Neutrophil (primary cell): ENCODE measurements around the gene WDR86.

Experiments
- H3K27ac ChIP-seq: fragments of 200-600 bp; sonication (generic); 2 replicates; pipeline ENCODE4 v1.5.1; 2016; ENCODE audit warnings: mild to moderate bottlenecking, moderate library complexity
- H3K27me3 ChIP-seq: fragments of 200-600 bp; sonication (generic); 2 replicates; pipeline ENCODE4 v1.6.0; 2016; ENCODE audit warnings: mild to moderate bottlenecking
- H3K36me3 ChIP-seq: fragments of 200-600 bp; sonication (generic); 2 replicates; pipeline ENCODE4 v1.5.1; 2017
- H3K4me1 ChIP-seq, 2 experiments: fragments of 200-600 bp in 1 of 2; sonication (generic) in 1 of 2; 1 replicate in 1 of 2; 2 replicates in 1 of 2; pipeline versions ENCODE4 v1.5.1 to v1.6.1; 2013 to 2016; ENCODE audit warnings: low read depth in 1 of 2, low read length in 1 of 2, mild to moderate bottlenecking in 1 of 2, moderate library complexity in 1 of 2; ENCODE audit not compliant: control insufficient read depth in 1 of 2, insufficient read depth in 1 of 2
- H3K4me3 ChIP-seq, 2 experiments: fragments of 200-600 bp in 1 of 2; sonication (generic) in 1 of 2; 1 replicate in 1 of 2; 2 replicates in 1 of 2; pipeline ENCODE4 v1.5.1; 2013 to 2016; ENCODE audit warnings: low read depth in 1 of 2, low read length in 1 of 2, mild to moderate bottlenecking in 1 of 2, moderate library complexity in 1 of 2
- H3K9me3 ChIP-seq: fragments of 200-600 bp; sonication (generic); 2 replicates; pipeline ENCODE4 v1.5.1; 2016
- TF ChIP-seq, protein P1 (sequence below): fragments of 200-600 bp; sonication (generic); IDR thresholded peaks from 2 replicates; pipeline ENCODE4 v1.5.1; 2016; ENCODE audit warnings: antibody characterized with exemption

Gene WDR86

GRCh38 chr7:151392002-151392401 is 17.8 kb downstream of the WDR86 start:
- H3K27ac ChIP-seq: no peak overlapping the region
- no peaks in the 10 kb centered on the region for H3K4me1 ChIP-seq
- H3K9me3 ChIP-seq: no peaks in the 10 kb centered on the region
- TF ChIP-seq, protein P1, sequence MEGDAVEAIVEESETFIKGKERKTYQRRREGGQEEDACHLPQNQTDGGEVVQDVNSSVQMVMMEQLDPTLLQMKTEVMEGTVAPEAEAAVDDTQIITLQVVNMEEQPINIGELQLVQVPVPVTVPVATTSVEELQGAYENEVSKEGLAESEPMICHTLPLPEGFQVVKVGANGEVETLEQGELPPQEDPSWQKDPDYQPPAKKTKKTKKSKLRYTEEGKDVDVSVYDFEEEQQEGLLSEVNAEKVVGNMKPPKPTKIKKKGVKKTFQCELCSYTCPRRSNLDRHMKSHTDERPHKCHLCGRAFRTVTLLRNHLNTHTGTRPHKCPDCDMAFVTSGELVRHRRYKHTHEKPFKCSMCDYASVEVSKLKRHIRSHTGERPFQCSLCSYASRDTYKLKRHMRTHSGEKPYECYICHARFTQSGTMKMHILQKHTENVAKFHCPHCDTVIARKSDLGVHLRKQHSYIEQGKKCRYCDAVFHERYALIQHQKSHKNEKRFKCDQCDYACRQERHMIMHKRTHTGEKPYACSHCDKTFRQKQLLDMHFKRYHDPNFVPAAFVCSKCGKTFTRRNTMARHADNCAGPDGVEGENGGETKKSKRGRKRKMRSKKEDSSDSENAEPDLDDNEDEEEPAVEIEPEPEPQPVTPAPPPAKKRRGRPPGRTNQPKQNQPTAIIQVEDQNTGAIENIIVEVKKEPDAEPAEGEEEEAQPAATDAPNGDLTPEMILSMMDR: no peak
- no peaks in the 10 kb centered on the region for H3K36me3 ChIP-seq
- H3K4me3 ChIP-seq: no peak overlapping the region
- peaks cover 22% of the 10 kb centered on the region for H3K27me3 ChIP-seq

GRCh38 chr7:151391358-151391730 is 18.5 kb downstream of the WDR86 start:
- H3K4me3 ChIP-seq: no peak overlapping the region
- no peaks in the 10 kb centered on the region for H3K4me1 ChIP-seq
- peaks cover 22% of the 10 kb centered on the region for H3K27me3 ChIP-seq
- TF ChIP-seq, protein P1: no peak
- H3K27ac ChIP-seq: no peak overlapping the region
- no peaks in the 10 kb centered on the region for H3K36me3 ChIP-seq
- H3K9me3 ChIP-seq: no peaks in the 10 kb centered on the region

- H3K27me3 ChIP-seq: peaks cover 22% of the 10 kb centered on the region
- H3K27ac ChIP-seq: no peak overlapping the region
- no peaks in the 10 kb centered on the region for H3K36me3 ChIP-seq
- H3K9me3 ChIP-seq: no peaks in the 10 kb centered on the region
- H3K4me1 ChIP-seq: no peaks in the 10 kb centered on the region
- TF ChIP-seq, protein P1: no peak
- no peak overlapping the region for H3K4me3 ChIP-seq
Measured at GRCh38 chr7:151390598-151391357, 19.1 kb downstream of the WDR86 start.

GRCh38 chr7:151389768-151390597 is 19.9 kb downstream of the WDR86 start:
- H3K27ac ChIP-seq: no peak overlapping the region
- H3K9me3 ChIP-seq: no peaks in the 10 kb centered on the region
- no peak overlapping the region for H3K4me3 ChIP-seq
- peaks cover 26% of the 10 kb centered on the region for H3K27me3 ChIP-seq
- TF ChIP-seq, protein P1: no peak
- no peaks in the 10 kb centered on the region for H3K4me1 ChIP-seq
- H3K36me3 ChIP-seq: no peaks in the 10 kb centered on the region

DNA sequence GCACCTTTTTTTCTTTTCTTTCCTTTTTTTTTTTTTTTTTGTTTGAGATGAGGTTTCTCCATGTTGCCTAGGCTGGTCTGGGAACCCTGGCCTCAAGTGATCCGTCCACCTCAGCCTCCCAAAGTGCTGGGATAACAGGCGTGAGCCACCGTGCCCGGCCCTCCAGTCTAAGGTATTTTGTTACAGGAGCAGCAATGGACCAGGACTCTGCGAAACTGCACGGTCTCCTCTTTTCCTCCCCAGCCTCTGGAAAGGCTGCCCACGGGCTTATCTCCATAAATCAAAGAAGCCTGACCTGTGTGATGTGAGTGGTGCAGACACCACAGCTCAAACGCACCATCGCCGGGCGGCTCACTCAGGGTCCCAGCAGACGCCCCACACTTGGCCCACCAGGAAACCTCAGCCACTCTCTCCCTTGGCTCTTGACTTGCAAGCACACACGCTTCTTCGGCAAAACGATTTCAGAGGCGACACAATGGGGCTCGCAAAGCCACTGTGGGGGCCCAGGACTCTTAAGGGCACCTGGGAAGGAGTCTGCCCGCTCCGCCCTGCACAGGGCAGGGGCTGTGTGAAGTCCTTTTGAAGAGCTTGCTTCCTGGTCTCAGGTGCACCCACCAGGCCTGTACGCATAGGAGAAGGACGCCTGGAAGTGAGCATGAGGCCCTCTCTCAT is 20.6 kb downstream of the WDR86 start:
- Histone ChIP-seq H3K36me3 (no peaks in the 10 kb centered on the region), H3K9me3 (no peaks in the 10 kb centered on the region), H3K4me1 (no peaks in the 10 kb centered on the region), H3K27me3 (peaks cover 34% of the 10 kb centered on the region), H3K27ac (no peak overlapping the region), H3K4me3 (no peak overlapping the region)
- TF ChIP-seq, protein P1: no peak
